ENCODE data around the gene ETV3L.

GRCh38 chr1:157136133-157136532 lies 36.5 kb upstream of the ETV3L start:
- no peak for TF ChIP-seq POLR2AphosphoS5 (IDR thresholded peaks at IDR 0.05; ENCODE audit: low read depth, low read length)
- TF ChIP-seq POLR2A (IDR thresholded peaks at IDR 0.05; ENCODE audit: low read depth, low read length) = no peak
